Measurements from ENCODE around the gene ZNF362.

Gene ZNF362

DNA sequence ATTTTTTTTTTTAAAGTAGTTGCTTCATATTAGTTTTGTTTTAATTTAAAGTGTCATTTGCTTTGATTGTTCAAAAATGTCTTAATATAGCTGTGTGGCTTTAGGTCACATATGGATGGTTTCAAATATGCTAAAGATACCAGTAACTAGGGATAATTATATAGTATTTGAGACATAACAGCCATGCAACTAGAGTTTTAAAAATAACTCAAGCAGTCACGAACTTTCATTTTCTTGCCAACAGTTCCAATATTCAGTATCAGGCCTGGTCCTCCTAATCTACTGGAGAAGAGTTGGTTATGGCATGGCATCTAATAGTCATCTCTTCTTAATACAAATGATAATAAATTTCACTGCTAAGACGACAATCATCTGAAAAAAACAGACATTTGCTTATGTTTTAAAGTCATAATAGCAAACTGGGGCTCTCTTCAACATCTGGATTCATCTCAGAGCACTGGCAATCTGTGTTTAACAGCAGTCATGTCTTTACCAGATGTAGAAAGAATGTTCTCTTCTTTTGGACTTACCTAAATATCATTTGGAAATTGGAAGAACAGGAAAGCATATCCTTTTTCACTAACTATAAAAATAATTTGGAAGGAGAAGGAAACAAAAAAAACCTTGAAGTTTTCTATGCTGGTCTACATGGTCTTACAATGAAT lies 88.7 kb downstream of the ZNF362 start:
- DNase-seq (ENCODE audit: low read depth in 2 of 2): no peak

DNA sequence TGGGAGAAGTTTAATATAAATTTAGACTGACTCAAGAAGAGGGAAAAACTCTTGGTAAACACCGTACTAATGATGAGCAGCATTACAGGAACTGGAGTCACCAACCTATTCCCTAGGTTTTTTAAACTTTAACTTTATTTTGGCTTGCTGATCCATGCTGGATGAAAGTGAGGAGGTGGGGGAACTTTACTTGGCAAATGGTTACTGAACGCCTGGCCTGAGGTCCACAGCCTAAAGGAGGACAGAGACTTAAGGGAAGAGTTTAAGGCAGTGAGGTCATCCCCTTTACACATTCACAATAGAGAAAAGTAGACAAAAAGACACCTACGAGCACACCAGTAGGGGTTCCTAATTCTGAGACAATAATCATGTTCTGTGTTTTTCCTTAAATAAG lies 90.2 kb downstream of the ZNF362 start:
- DNase-seq (ENCODE audit: low read depth in 2 of 2): no peak

DNA sequence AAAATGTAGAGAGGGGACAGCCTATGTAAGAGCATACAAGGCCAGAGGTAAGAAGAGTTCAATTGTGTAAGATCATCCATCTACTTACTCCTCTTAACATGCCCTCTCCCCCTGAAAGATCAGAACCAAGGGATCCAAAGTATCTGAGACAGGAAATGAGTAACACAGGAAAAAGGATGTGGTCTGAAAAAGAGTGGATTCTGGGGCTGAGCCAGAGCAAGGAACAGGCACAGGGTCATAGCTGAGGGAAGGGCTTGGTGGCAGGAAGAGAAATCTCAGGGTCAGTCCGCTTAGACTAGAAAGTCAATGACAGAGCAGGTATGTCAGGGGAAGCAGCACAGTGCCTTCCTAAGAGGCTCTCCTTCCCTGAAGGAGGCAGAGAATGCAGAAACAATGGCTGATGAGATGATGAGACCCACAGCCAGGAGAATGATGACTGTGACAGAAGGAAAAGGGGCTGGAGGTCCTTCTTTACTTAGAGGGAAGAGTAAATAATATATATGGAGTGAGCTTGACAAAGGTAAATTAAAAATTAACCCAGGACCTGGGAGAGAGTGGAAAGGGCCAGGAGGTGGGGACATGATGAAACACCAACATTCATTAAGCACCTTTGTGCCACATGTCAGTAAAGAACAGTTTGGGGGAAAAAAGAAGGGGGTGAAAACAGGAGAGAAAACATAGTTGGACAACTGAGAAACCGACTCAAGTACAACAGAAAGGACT lies 90.8 kb downstream of the ZNF362 start:
- no peak for DNase-seq (ENCODE audit: low read depth in 2 of 2)

DNA sequence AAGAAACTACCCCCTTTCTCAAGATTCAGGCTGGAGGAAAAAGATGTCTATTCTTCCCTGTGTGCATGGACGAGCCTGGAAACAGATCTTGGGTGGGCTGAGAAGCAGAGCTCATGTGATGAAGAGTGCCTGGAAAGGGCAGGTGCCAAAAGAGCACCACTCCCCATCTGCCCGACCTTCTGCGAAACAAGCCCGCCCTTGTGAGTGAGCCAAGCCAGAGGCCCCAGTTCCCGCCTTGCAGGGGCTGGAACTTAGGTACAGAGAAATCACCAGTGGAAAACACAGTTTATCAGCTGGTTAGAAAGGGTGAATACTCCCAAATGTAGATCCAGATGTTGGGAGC lies 91.3 kb downstream of the ZNF362 start:
- no peak for DNase-seq (ENCODE audit: low read depth in 2 of 2)

DNA sequence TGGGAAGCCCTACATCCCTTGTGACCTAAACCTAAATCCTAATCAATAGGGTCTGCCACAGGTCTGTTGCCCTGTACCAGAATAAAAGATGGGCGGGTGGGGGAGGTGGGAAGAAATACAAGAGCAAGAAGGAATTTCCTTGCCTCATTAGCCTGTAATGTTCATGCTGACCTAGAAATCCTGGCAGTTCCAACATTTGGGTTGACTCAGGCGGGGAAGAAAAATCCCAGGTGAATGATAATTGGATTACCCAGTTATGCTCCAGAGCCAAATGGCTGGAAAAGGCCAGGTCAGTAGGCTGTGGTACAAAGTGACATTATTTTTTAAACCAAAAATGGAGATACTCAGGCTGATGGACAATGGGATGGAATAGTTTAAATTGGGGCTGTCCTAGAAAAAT lies 91.9 kb downstream of the ZNF362 start:
- no peak for DNase-seq (ENCODE audit: low read depth in 2 of 2)

DNA sequence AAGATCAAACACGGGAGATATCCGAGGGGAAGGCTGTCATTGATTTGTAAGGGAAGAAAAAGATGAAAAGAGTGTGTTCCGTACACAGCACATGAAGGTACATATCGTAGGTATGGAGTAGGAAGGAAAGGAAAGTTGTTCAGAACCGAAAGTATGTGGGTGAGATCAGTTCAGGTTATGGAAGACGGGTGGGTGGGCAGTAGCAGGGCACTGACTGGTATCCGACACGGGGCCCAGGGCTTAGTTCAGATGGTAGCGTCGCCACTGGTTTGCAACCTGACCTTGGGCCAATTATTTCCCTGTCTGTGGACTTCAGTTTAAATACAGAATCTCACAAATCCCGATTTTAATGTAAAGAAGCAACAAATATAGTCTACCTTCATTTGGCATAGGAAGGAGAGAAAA lies 92.4 kb downstream of the ZNF362 start:
- peak; percentile 5 to 32 for DNase-seq (ENCODE audit: low read depth in 2 of 2)

DNA sequence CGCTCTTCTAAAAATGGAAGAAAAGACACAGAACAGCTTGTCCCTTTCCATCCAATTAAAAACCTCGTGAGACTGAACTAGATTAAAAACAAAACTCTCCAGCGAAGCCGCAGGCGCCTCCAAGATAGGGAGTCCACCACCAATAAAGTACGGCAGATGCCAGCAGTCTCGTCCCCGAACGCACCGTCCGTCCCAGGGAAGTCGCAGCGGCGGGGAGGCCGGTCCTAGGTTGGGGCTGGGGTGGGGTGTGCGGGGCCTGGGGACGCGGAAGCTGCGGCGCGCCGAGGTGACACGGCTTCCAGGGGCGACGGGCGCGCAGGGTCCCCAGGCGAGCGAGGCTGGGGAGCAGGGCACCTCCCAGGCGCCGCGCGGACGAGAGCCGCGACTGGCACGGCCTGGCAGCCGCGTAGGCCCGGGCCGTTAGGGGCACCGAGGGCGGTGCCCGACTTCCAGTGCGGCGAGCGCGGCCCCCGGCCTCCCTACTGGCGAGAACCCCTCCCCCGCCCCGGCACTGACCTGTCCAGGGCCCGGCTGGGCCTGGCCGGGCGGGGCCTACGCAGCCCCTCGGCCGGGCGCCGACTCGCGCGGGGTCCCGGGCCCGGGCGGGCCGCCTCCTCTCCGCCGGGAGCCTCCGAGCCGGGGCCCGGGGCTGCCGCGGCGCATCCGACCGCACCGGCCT lies 92.9 kb downstream of the ZNF362 start:
- DNase-seq (ENCODE audit: low read depth in 2 of 2): peak; percentile 8 to 32

DNA sequence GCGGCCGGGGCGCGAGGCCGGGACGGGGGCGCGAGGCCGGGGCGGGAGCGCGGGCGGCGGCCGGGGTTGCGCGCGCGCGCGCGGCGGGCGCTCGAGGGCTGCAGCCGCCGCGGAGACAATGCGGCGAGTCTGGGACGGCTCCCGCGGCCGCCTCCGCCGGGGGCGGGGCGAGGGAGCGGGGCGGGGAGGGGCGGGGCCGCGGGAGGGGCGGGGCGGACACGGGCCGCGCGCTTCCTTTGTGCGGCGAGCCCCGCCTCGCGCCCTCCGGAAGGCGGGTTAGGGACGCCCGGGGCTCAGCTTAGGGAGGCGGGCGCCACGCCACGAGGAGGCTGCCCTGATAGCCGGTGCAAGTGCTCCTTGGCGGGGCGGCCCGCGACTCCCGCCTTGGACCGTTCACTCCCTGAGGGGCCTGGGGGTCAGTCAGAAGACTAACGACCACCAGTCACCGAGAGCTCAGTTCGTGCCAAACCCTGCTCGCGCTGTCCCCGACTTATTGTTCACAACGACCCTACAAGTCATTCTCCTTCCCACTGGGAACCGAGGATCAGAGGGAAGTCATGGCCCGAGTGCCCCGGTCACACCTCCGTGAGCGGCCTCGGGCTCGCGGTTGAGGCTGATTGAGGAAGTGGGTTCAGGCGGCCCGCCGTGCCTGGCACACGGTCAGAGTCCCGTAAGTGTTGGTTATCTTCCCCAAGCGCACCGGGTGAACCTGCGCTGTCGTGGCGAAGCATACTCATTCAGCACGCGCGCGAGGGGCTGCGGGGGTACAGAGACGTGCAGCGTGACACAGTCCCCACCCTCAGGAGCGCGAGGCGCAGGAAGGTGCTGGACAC lies 93.7 kb downstream of the ZNF362 start:
- DNase-seq (ENCODE audit: low read depth in 2 of 2): peak; percentile 56 to 66
